Measurements from ENCODE around the gene ZNF593. TPM values are rescaled to one million over a fixed set of nuclear protein-coding genes. Genes with fewer than 3 reads are reported as not detected.

The ZNF593 gene
- total RNA-seq (2014; rRNA removed), result 26.5 and 30.4 TPM in 2 replicates
- polyA plus RNA-seq (2012), result 76.0 TPM

- DNase-seq (ENCODE audit: low read depth), result peak; percentile 85
Observed at GRCh38 chr1:26169669-26170471, at the start of gene ZNF593. Gene ZNF593 (plus strand): TSS chr1:26169908. CDS start chr1:26169984, 76 bp downstream.

GRCh38 chr1:26121854-26122773 lies 47.6 kb upstream of the ZNF593 start:
- DNase-seq (ENCODE audit: low read depth), result no peak

DNA sequence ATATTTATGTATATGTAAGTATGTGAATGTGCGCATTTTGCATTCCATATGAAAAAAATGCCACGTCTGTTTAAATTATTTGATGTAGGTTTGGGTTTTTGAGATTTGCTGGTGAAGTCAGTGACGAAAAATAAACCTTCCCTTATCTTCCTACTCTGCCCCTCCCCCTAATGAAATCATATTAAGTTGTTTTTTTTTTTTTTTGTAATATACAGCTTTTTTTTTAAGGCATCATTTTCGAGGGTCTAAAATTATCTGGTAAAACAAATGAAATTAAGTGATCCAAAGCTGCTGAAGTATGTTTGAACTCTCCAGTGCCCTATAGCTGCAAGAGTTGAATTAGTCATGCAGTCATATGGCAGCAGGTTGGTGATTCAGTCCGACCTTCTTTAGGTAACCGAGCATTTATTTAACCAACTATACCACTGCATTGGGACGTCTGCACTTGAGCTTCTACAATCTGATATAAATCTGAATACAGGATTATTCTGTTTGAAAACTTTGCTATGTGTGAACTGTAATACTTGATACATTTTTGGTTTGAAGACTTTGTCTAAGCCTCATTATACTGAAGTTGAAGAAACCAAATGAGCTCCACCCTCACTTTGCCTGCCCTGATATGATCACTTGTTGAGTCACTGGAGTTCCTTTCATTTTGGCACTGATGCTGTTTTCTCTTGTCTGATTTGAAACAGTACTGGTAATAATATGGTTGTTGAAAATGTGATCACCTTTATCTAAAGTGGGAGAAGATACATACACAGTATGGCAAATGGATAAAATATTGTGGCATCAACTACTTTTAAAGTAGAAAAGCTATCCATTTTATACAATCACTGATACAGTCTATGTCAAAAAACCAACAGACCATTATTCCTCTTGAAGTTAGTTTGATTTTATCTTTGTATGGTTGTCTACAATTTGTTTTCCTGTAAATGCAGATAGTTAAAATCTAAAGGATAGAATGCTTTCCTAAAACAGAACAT lies 46.4 kb upstream of the ZNF593 start:
- DNase-seq (ENCODE audit: low read depth), result peak; percentile 44

- no peak for DNase-seq (ENCODE audit: low read depth)
Observed at GRCh38 chr1:26124418-26125331, 45.0 kb upstream of the ZNF593 start.

DNA sequence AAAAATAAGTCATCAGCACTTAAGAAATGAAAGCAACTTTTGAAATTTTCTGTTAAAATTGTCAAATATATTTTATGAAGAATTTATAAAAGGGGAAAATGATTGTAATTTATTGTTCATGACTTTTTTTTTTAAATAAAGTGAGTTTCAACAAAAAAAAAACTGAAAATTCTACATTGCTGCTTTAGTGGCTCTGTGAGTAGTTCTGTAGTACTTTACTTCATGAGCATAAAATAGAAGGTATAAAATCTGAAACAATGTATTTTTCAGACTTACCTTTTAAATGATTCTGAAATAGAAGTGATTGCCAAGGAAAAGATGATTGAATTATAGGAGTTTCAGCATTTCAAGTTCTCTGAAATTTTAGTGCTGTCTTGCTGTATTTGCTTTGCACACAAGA lies 44.3 kb upstream of the ZNF593 start:
- DNase-seq (ENCODE audit: low read depth), result no peak

GRCh38 chr1:26125946-26126320 lies 43.8 kb upstream of the ZNF593 start:
- DNase-seq (ENCODE audit: low read depth), result no peak

- peak; percentile 25 for DNase-seq (ENCODE audit: low read depth)
Observed at GRCh38 chr1:26126321-26127084, 43.2 kb upstream of the ZNF593 start.

DNA sequence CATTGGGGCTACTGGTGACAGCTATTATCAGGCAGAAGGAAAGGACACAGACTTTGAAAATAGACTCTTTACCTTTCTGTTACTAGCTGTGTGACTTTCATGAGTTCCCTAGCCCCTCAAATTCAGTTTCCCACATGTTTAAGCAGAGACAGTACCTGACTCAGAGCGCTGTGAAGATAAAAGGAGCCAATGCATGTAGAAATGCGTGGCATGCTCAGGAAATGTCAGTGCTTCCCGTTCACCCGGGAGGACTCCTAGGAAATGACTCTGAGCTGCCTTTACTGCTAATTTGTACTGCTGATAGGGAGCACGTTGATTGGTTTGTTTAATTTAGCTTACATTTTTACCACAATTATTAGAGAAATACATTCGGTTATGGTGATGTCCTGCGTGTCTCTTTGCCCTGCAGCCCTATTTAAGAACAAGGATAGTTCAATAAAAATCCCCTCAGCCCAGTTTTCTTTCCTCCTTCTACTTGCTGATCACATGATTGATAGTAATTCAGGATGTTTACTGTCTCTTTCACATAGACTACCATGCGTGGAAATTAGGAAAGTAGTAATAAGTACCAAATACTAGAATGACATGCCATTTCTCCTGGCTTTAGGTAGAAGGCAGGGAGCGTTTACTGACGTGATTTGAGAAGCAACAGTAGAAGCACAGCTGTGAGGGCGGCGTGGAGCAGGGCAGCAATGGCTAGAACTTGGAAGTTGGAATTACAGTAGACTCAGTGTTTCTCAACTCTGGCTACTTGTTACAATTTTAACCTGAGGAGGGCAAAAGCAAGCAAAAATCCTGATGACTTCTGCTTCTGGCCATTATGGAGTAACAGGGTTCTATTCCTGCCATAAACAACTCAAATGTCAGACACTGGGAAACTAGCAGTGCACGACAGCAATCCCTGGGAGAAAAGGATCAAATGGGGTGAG lies 42.2 kb upstream of the ZNF593 start:
- DNase-seq (ENCODE audit: low read depth), result no peak

- DNase-seq (ENCODE audit: low read depth), result no peak
Observed at GRCh38 chr1:26129778-26130177, 39.9 kb upstream of the ZNF593 start.

DNA sequence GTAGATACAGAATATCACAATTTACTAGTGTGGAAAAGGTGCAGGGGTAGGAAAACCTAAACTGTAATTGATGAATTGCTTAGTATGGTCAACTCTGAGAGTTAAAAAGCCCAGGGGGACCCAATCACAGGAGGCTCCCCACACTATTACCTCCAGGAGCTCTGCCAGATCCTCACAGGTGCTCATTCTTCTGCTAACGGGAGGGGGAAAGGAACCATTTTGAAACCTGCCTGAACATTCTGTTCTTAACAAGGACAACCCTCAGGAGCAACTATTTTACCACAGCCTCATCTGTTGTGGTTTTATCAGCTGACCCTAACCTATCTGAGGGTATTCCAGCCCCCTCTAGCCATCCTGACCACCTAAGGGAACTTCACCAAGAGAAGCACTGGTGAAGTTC lies 39.0 kb upstream of the ZNF593 start:
- DNase-seq (ENCODE audit: low read depth), result no peak

- DNase-seq (ENCODE audit: low read depth), result peak; percentile 24
Observed at GRCh38 chr1:26132128-26132833, 37.4 kb upstream of the ZNF593 start.

GRCh38 chr1:26132834-26133167 lies 36.9 kb upstream of the ZNF593 start:
- DNase-seq (ENCODE audit: low read depth), result no peak

DNA sequence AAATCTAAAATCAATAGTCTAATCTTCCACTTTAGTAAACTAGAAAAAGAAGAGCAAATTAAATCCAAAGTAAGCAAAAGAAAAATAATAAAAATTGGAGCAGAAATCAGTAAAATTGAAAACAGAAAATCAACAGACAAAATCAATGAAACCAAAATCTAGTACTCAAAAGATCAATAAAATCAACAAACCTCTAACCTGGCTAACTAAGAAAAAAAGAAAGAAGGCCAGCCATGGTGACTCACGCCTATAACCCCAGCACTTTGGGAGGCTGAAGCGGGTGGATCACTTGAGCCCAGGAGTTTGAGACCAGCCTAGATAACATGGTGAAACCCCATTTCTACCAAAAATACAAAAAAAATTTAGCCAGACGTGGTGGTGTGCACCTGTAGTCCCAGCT lies 35.2 kb upstream of the ZNF593 start:
- DNase-seq (ENCODE audit: low read depth), result no peak

- no peak for DNase-seq (ENCODE audit: low read depth)
Observed at GRCh38 chr1:26138974-26139558, 30.6 kb upstream of the ZNF593 start.

- no peak for DNase-seq (ENCODE audit: low read depth)
Observed at GRCh38 chr1:26142159-26142558, 27.5 kb upstream of the ZNF593 start.

- DNase-seq (ENCODE audit: low read depth), result peak; percentile 61
Observed at GRCh38 chr1:26145041-26145959, 24.4 kb upstream of the ZNF593 start.
